ENCODE measurements around the gene TMEM108.

GRCh38 chr3:133124511-133124910, 86.3 kb downstream of the TMEM108 start:
- TF ChIP-seq POLR2A (IDR thresholded peaks at IDR 0.05) (no peak), CTCF (IDR thresholded peaks at IDR 0.05) (no peak)
